ENCODE results near the gene KRTAP10-3. TPM values are rescaled to one million over a fixed set of nuclear protein-coding genes. Genes with fewer than 3 reads are reported as not detected.

The KRTAP10-3 gene
- total and polyA plus RNA-seq, 2 donors (not counting 3 experiments of a cell fraction or from before 2014, with no cell fraction given): not detected

DNA sequence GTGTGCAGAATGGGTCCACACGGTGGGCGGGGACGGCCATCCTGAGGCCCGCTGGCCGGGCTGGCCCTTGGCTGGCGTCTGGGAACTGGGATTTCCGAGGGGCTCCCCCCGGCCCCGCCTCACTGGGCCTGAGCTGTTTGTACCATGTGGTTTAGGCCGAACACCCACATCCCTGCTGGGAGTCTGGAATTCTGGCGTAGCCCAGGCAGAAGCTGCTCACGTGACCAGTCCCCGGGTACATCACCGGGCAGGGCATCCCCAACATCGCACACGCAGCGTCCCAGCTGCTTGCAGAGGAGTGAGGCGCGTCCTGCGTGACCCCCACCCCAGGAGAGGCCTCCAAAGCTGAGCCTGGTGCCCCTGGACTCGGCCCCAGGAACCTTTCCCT, 43.9 kb upstream of the KRTAP10-3 start:
- H3K9me3 ChIP-seq (replicated peaks; ENCODE audit: control insufficient read depth, insufficient read depth, low read length): no peaks in the 10 kb centered on the region
- H3K27ac ChIP-seq (ENCODE audit: insufficient read depth, low read depth, low read length): no peak overlapping the region
- TF ChIP-seq EZH2 (IDR thresholded peaks at IDR 0.05; ENCODE audit: borderline replicate concordance, low read depth, low read length, severe bottlenecking) (no peak), GATA2 (IDR thresholded peaks at IDR 0.05; ENCODE audit: insufficient read depth, insufficient read length, low read depth, low read length) (no peak), MYC (IDR thresholded peaks at IDR 0.05; ENCODE audit: low read depth, low read length) (no peak), POLR2AphosphoS5 (IDR thresholded peaks at IDR 0.05; ENCODE audit: insufficient read depth, low read depth, low read length) (no peak), MAX (IDR thresholded peaks at IDR 0.05; ENCODE audit: insufficient read depth, insufficient read length) (no peak), CTCF (IDR thresholded peaks at IDR 0.05; ENCODE audit: extremely low read depth in 1 of 2, insufficient read depth in 1 of 2, low read depth in 1 of 2, low read length in 2 of 2) (no peak), FOS (IDR thresholded peaks at IDR 0.05; ENCODE audit: borderline replicate concordance, insufficient read depth, low read length) (no peak), JUN (IDR thresholded peaks at IDR 0.05; ENCODE audit: borderline replicate concordance, insufficient read depth, insufficient read length, low read depth) (no peak), POLR2A (IDR thresholded peaks at IDR 0.05; ENCODE audit: low read depth, low read length) (no peak)
- intact Hi-C loops (cut with micrococcal nuclease) (no loop called here), dilution Hi-C loops (cut with MboI; ENCODE audit: extremely low pct_ligation_motif_present, low sequenced_read_pairs) (no loop called here)
- H3K9ac ChIP-seq (replicated peaks; ENCODE audit: extremely low read depth, insufficient read depth, low read length): no peak overlapping the region
- H3K4me1 ChIP-seq (ENCODE audit: control insufficient read depth, extremely low read depth, insufficient read depth, low read length): no peaks in the 10 kb centered on the region
- H3K4me3 ChIP-seq (replicated peaks in 1 of 3; ENCODE audit: insufficient read depth in 1 of 3, low read depth in 1 of 3, low read length in 3 of 3): no peak overlapping the region
- H2AFZ ChIP-seq (ENCODE audit: low read depth, low read length): no peak overlapping the region
- DNase-seq (ENCODE audit: low read depth, low spot score) (no peak), FAIRE-seq (no peak)
- no peaks in the 10 kb centered on the region for H3K36me3 ChIP-seq (ENCODE audit: control insufficient read depth in 2 of 2, extremely low read depth in 1 of 2, insufficient read depth in 2 of 2, low read length in 2 of 2)
- ChIA-PET POLR2A (no interaction called here), CTCF (no interaction called here)
- no peak overlapping the region for H3K4me2 ChIP-seq (ENCODE audit: insufficient read depth, low read length)
- H3K9me1 ChIP-seq (replicated peaks; ENCODE audit: control insufficient read depth, extremely low read depth, insufficient read depth, low read length): no peaks in the 10 kb centered on the region
- no peaks in the 10 kb centered on the region for H3K79me2 ChIP-seq (ENCODE audit: control insufficient read depth, insufficient read depth, low read length)
- no TSS peak for BruUV-seq (replicated peaks)
- H3K27me3 ChIP-seq (ENCODE audit: control insufficient read depth in 2 of 2, insufficient read depth in 2 of 2, low read length in 2 of 2): peaks cover 0 to 5% of the 10 kb centered on the region in 2 experiments
- H4K20me1 ChIP-seq (replicated peaks; ENCODE audit: control insufficient read depth, extremely low read depth, insufficient read depth, low read length): no peaks in the 10 kb centered on the region
